ENCODE measurements around the gene SPIRE1.

GRCh38 chr18:12615748-12616147 lies 42.2 kb downstream of the SPIRE1 start:
- no peak for TF ChIP-seq CTCF (IDR thresholded peaks at IDR 0.05)
- no peak for TF ChIP-seq POLR2A (IDR thresholded peaks at IDR 0.05)

Measured in Peyer's patch (tissue), 4 donors.